Lower leg skin (tissue), 4 donors: ENCODE data around the gene LAMC2. TPM values are rescaled to one million over a fixed set of nuclear protein-coding genes. Genes with fewer than 3 reads are reported as not detected.

ENCODE experiments used
- DNase-seq, 2 donors: peaks; one replicate each; pipeline ENCODE4 v3.0.0-alpha.2; 2019; ENCODE audit warnings: low spot score in 2 of 2
- H3K4me3 ChIP-seq: fragments of 200-600 bp; sonication (generic); 2 replicates; pipeline ENCODE4 v1.5.1; 2017; ENCODE audit warnings: mild to moderate bottlenecking, low read depth; ENCODE audit not compliant: poor library complexity, severe bottlenecking
- CTCF ChIP-seq, 3 donors: fragments of 450-650 bp; IDR thresholded peaks; one replicate each; pipeline ENCODE4 v1.5.1; 2016; ENCODE audit warnings: antibody characterized with exemption in 3 of 3, mild to moderate bottlenecking in 3 of 3, moderate library complexity in 2 of 3
- POLR2A ChIP-seq, 2 donors: fragments of 450-650 bp; IDR thresholded peaks; one replicate each; pipeline ENCODE4 v1.6.1; 2016 to 2017; ENCODE audit warnings: antibody characterized with exemption in 2 of 2, mild to moderate bottlenecking in 1 of 2, moderate library complexity in 1 of 2
- WGBS, 2 donors: methylation state at CpG; one replicate each; pipeline ENCODE4 v1.1.5; 2018; 5-methylcytosine and 5-hydroxymethylcytosine counted together
- intact Hi-C: fragments of 100-400 bp; cut with DNase I; formaldehyde crosslinking; loops from one replicate; pipeline ENCODE4 v1.15.0; 2023; ENCODE audit warnings: low total_unique reads
- total RNA-seq, 4 donors: library from RNA; depleted of rRNA; stranded (reverse); fragments of >200 nt; gene quantifications; one replicate each; pipeline ENCODE4 v1.1.0, GENCODE V29; 2016

LAMC2 gene
- total RNA-seq, 4 donors from 2014 or later: 29.6 to 36.8 (median 33.1) TPM

GRCh38 chr1:183249941-183250452 lies 63.9 kb downstream of the LAMC2 start:
- WGBS, 2 donors: 89 to 91% methylated on average over 5 of the region's 5 CpGs
- no peak for DNase-seq
- intact Hi-C loops: no loop called here
- TF ChIP-seq CTCF (IDR thresholded peaks at IDR 0.05) (no peak), POLR2A (IDR thresholded peaks at IDR 0.05) (no peak)
- no peak overlapping the region for H3K4me3 ChIP-seq

- TF ChIP-seq POLR2A (IDR thresholded peaks at IDR 0.05): no peak
- no peak for TF ChIP-seq CTCF (IDR thresholded peaks at IDR 0.05)
- WGBS, 2 donors: 93 to 96% methylated on average over 12 of the region's 12 CpGs
- DNase-seq: peak in 1 of 2 donors; percentile 45
- H3K4me3 ChIP-seq: no peak overlapping the region
- intact Hi-C loops: no loop called here
These were observed 65.3 kb downstream of the LAMC2 start for GRCh38 chr1:183251101-183251958.

- no peak overlapping the region for H3K4me3 ChIP-seq
- no peak for DNase-seq
- intact Hi-C loops: no loop called here
- TF ChIP-seq CTCF (IDR thresholded peaks at IDR 0.05) (no peak), POLR2A (IDR thresholded peaks at IDR 0.05) (no peak)
- WGBS, 2 donors: 89 to 95% methylated on average over 8 of the region's 8 CpGs
These were observed 65.9 kb downstream of the LAMC2 start for GRCh38 chr1:183251959-183252450.

GRCh38 chr1:183255073-183255472 lies 69.0 kb downstream of the LAMC2 start:
- intact Hi-C loops: no loop called here
- TF ChIP-seq POLR2A (IDR thresholded peaks at IDR 0.05) (no peak), CTCF (IDR thresholded peaks at IDR 0.05) (no peak)
- no peak for DNase-seq
- 85 to 90% methylated on average over 1 of the region's 1 CpG for WGBS, 2 donors
- H3K4me3 ChIP-seq: no peak overlapping the region

GRCh38 chr1:183259924-183260323 lies 73.9 kb downstream of the LAMC2 start:
- TF ChIP-seq CTCF (IDR thresholded peaks at IDR 0.05) (no peak), POLR2A (IDR thresholded peaks at IDR 0.05) (no peak)
- WGBS, 2 donors: 95% methylated on average over 5 of the region's 5 CpGs
- no peak overlapping the region for H3K4me3 ChIP-seq
- intact Hi-C loops: no loop called here
- DNase-seq: no peak
